ENCODE data around the gene LANCL2.

The LANCL2 gene

DNA sequence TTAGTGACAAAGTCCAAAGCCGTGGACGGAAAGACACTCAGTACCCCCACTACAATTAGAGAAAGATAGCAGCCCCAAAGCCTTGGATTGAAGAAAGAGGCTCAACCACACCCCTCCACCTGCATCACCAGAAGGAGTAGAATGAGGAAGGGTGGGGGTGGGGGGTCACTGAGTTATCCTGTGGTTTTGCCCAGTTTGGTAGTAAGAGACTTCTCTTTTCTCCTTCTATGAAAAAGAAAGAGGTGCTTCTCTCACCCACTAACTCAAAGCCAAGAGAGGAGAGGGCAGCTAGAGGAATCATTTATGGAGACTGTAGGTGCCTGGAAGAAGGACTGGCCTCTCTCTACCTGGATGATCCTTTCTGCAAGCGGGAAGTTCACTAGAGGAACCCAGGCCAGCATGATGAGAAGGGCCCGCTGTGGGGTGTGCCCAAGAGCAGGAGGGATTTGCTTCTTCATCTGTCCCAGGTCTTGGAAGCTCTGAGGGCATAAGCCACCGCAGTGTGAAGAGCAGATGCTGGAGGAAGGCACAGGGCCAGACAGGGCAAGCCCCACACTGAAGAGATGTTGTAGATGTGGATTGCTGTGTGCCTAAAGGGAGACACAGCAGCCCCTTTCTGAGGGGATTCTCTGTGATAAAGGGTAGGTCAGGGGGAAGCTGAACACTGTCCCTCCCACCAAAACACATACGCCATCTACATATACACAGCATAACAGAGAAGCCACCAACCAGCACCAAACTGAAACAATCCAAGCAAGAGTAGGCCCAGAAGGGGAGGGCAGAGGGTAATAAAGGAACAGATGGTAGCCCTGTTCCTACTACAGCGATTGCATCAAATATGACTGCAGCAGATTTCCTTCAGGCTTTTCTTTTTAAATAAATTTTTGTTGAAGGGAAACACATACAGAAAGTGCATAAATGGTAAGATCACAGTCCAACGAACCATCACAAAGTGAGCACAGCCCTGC lies 25.8 kb upstream of the LANCL2 start:
- no peak overlapping the region for H3K27ac ChIP-seq (ENCODE audit: low read depth, low read length)
- no peaks in the 10 kb centered on the region for H3K9me2 ChIP-seq (replicated peaks; ENCODE audit: insufficient read depth, low read length)
- H2AFZ ChIP-seq (ENCODE audit: low read depth, low read length, severe bottlenecking), result no peak overlapping the region
- H4K20me1 ChIP-seq (ENCODE audit: low read depth, low read length), result no peaks in the 10 kb centered on the region
- no peaks in the 10 kb centered on the region for H3K36me3 ChIP-seq (ENCODE audit: low read length)
- no peaks in the 10 kb centered on the region for H3K79me2 ChIP-seq (ENCODE audit: insufficient read depth, low read length)
- H3K9ac ChIP-seq (ENCODE audit: low read length), result no peak overlapping the region
- H3K27me3 ChIP-seq (ENCODE audit: low read length), result 0 out of 2 replicates have a peak, but pooled peaks cover 3% of the 10 kb centered on the region
- no peaks in the 10 kb centered on the region for H3K9me3 ChIP-seq (ENCODE audit: insufficient read depth, low read length)
- H3K4me2 ChIP-seq (ENCODE audit: low read depth, low read length, poor library complexity, severe bottlenecking), result no peak overlapping the region
- H3K4me3 ChIP-seq (ENCODE audit: insufficient read depth, low read length, poor library complexity, severe bottlenecking), result no peak overlapping the region
- H3F3A ChIP-seq (ENCODE audit: insufficient read depth), result no peaks in the 10 kb centered on the region
- TF ChIP-seq EZH2phosphoT487 (conservative IDR thresholded peaks at IDR 0.05; ENCODE audit: low read length), result no peak
- TF ChIP-seq, protein P1, sequence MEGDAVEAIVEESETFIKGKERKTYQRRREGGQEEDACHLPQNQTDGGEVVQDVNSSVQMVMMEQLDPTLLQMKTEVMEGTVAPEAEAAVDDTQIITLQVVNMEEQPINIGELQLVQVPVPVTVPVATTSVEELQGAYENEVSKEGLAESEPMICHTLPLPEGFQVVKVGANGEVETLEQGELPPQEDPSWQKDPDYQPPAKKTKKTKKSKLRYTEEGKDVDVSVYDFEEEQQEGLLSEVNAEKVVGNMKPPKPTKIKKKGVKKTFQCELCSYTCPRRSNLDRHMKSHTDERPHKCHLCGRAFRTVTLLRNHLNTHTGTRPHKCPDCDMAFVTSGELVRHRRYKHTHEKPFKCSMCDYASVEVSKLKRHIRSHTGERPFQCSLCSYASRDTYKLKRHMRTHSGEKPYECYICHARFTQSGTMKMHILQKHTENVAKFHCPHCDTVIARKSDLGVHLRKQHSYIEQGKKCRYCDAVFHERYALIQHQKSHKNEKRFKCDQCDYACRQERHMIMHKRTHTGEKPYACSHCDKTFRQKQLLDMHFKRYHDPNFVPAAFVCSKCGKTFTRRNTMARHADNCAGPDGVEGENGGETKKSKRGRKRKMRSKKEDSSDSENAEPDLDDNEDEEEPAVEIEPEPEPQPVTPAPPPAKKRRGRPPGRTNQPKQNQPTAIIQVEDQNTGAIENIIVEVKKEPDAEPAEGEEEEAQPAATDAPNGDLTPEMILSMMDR (IDR thresholded peaks at IDR 0.05; ENCODE audit: insufficient read depth, low read length, poor library complexity, severe bottlenecking), result no peak

- no peaks in the 10 kb centered on the region for H4K20me1 ChIP-seq (ENCODE audit: low read depth, low read length)
- no peaks in the 10 kb centered on the region for H3K9me2 ChIP-seq (replicated peaks; ENCODE audit: insufficient read depth, low read length)
- 0 out of 2 replicates have a peak, but pooled peaks cover 2% of the 10 kb centered on the region for H3K27me3 ChIP-seq (ENCODE audit: low read length)
- H3K79me2 ChIP-seq (ENCODE audit: insufficient read depth, low read length), result no peaks in the 10 kb centered on the region
- H3K4me2 ChIP-seq (ENCODE audit: low read depth, low read length, poor library complexity, severe bottlenecking), result no peak overlapping the region
- no peaks in the 10 kb centered on the region for H3K9me3 ChIP-seq (ENCODE audit: insufficient read depth, low read length)
- no peak overlapping the region for H3K9ac ChIP-seq (ENCODE audit: low read length)
- no peak overlapping the region for H3K4me3 ChIP-seq (ENCODE audit: insufficient read depth, low read length, poor library complexity, severe bottlenecking)
- H3K36me3 ChIP-seq (ENCODE audit: low read length), result no peaks in the 10 kb centered on the region
- TF ChIP-seq, protein P1 (IDR thresholded peaks at IDR 0.05; ENCODE audit: insufficient read depth, low read length, poor library complexity, severe bottlenecking), result no peak
- TF ChIP-seq EZH2phosphoT487 (conservative IDR thresholded peaks at IDR 0.05; ENCODE audit: low read length), result no peak
- H2AFZ ChIP-seq (ENCODE audit: low read depth, low read length, severe bottlenecking), result no peak overlapping the region
- H3K27ac ChIP-seq (ENCODE audit: low read depth, low read length), result no peak overlapping the region
- no peaks in the 10 kb centered on the region for H3F3A ChIP-seq (ENCODE audit: insufficient read depth)
Observed at GRCh38 chr7:55342216-55342871, 22.8 kb upstream of the LANCL2 start.

- H3K9me3 ChIP-seq (ENCODE audit: insufficient read depth, low read length), result no peaks in the 10 kb centered on the region
- H4K20me1 ChIP-seq (ENCODE audit: low read depth, low read length), result no peaks in the 10 kb centered on the region
- H3K9ac ChIP-seq (ENCODE audit: low read length), result no peak overlapping the region
- no peaks in the 10 kb centered on the region for H3K36me3 ChIP-seq (ENCODE audit: low read length)
- H3K27ac ChIP-seq (ENCODE audit: low read depth, low read length), result no peak overlapping the region
- H3F3A ChIP-seq (ENCODE audit: insufficient read depth), result no peaks in the 10 kb centered on the region
- H2AFZ ChIP-seq (ENCODE audit: low read depth, low read length, severe bottlenecking), result no peak overlapping the region
- no peaks in the 10 kb centered on the region for H3K9me2 ChIP-seq (replicated peaks; ENCODE audit: insufficient read depth, low read length)
- H3K27me3 ChIP-seq (ENCODE audit: low read length), result no peaks in the 10 kb centered on the region
- H3K4me2 ChIP-seq (ENCODE audit: low read depth, low read length, poor library complexity, severe bottlenecking), result no peak overlapping the region
- H3K79me2 ChIP-seq (ENCODE audit: insufficient read depth, low read length), result no peaks in the 10 kb centered on the region
- no peak overlapping the region for H3K4me3 ChIP-seq (ENCODE audit: insufficient read depth, low read length, poor library complexity, severe bottlenecking)
- TF ChIP-seq, protein P1 (IDR thresholded peaks at IDR 0.05; ENCODE audit: insufficient read depth, low read length, poor library complexity, severe bottlenecking), result no peak
Observed at GRCh38 chr7:55343002-55343781, 21.9 kb upstream of the LANCL2 start.

Measured in SU-DHL-6 (cell line).